GM15510 (cell line): ENCODE results near the gene ATP2A1.

Experiments
- POLR2A ChIP-seq: IDR thresholded peaks from 3 replicates; pipeline ENCODE4 v1.6.1; 2011; ENCODE audit warnings: borderline replicate concordance; ENCODE audit not compliant: insufficient read length; ENCODE audit errors: extremely low read depth

ATP2A1 gene

GRCh38 chr16:28873543-28874201 is 4.6 kb upstream of the ATP2A1 start:
- TF ChIP-seq POLR2A: no peak

DNA sequence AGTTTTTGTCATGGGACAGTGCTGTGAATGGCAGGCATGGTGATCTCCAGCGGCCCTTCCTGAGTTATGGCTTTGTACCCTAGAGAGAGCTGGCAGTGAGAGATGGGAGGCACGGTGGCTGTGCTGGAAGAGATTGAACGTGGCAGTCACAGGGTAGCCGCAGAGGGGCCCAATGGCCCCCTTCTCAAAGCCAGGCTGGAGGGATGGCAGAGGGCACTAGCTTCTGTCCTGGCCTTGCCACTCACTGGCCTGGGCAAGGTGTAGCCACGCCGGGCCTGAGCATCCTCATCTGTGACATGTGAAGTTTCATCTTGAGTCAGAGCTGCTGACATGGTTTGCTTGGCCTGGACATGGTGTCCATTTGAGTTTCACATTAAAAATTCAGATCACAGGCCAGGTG is 3.9 kb upstream of the ATP2A1 start:
- TF ChIP-seq POLR2A: no peak

DNA sequence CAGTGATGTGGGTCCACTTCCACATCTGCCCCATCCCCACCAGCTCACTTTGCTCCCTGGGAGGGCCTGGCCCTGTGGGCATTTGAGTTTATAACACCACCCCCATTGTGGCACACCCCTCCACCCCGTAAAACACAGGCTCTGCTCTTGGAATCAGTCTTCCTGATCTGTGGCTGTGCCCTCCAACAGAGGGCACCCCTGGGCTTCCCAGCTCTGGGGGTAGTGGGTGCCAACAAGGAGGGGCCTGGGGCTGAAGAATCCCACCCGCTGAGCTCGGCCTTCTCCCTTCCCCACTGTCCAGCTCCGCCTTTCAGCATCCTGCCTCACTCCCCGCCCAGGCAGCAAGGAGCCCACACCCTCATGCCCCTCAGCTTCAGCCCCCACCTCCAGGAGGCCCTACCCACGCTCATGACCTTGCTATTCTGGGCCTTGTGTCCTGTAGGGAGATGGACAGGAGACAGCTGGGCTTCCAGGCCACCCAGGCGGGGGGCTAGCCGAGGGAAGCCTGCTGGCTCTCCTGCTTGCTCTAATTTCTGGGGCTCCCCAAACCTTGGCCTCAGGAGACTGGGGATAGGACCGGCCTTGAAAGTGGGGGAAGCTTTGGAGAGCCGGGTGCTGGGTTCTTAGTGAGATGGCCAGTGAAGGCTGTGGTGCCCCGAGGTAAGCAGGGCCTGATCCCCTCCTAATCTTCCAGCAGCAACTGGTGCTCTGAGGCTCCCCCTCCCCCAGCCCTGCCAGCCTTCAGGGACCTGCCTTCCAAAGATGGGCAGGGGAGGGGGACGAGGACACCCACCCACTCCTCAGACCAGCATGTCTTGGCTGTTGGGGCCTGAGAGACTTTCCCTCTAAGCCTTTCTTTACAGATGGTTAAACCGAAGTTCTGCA is 2.9 kb upstream of the ATP2A1 start:
- no peak for TF ChIP-seq POLR2A

- no peak for TF ChIP-seq POLR2A
These were observed 2.1 kb upstream of the ATP2A1 start for GRCh38 chr16:28876019-28876659.

DNA sequence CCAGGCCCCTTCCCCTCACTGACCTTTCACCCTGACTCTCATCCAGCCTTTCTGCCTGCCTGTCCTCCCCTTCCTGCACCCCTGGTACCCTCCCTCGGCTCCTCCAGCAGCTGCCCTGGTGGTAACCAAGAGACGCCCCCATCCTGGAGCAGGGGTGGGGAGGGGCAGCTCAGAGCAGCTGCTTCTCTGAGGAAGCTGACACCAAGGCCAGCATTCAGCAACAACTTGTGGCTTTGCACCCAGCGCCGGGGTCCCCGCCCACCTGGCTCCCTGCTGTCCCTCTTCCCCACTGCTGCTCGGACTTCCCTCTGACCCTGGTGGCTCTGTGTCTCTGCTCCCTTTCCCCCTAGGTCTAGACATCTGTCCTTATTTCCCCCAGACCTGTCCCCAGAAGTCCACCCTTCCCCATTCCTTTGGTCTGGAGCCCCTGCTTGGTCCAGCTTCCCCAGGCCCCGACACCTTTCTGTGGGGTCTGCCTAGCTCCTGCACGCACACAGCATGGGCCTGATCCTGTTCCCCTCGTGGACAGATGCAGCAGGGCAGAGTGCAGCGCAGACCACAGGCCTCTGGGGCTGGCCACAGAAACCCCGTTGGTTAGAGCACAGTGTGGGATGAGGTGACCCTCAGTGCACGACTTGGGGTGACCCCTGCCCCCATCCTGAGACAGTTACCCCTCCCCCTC is 1.2 kb upstream of the ATP2A1 start:
- no peak for TF ChIP-seq POLR2A

GRCh38 chr16:28877655-28878000 is 660 bp upstream of the ATP2A1 start:
- no peak for TF ChIP-seq POLR2A

- no peak for TF ChIP-seq POLR2A
These were observed 1.1 kb downstream of the ATP2A1 start for GRCh38 chr16:28879261-28879840.

- peak; percentile 80 for TF ChIP-seq POLR2A
These were observed 1.7 kb downstream of the ATP2A1 start for GRCh38 chr16:28879841-28880588.

GRCh38 chr16:28880589-28880915 is 2.3 kb downstream of the ATP2A1 start:
- TF ChIP-seq POLR2A: no peak

- TF ChIP-seq POLR2A: no peak
These were observed 2.7 kb downstream of the ATP2A1 start for GRCh38 chr16:28880955-28881354.

- TF ChIP-seq POLR2A: no peak
These were observed 4.4 kb downstream of the ATP2A1 start for GRCh38 chr16:28882551-28883160.

DNA sequence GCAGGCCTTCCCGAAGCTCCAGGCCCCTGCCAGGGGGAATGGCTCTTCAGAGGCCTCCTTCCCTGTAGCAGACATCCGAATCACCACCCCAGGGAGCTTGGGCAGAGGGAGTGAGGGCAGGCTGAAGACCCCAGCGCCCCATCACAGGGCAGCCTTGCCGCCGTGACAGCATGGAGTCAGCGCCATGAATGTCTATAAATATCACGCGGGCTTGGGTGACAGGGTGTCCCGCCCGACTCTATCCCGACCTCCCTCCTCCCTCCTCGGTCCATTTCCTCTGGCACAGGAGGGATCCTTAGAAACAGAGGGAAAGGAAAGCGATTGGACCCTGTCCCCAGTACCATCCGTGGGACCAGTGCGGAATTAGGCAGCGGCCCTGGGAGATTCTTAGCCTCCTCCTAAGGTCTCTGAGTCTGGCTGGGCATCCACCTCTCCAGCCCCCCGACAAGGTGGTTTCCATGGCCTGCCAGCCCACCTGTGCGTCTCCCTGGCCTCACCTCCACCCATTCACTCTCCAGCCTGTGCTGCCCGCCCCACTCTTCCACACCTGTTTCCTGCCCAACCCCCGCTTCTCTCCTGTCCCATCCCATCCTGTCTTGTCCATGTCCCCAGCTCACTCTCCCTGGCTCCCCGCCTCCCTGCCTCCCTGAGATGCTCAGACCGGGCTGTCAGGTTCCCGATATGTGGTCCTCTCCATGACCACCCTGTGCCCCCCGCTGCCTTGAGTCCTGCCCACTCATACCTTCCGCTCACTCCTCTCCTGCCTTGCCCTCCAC is 5.1 kb downstream of the ATP2A1 start:
- TF ChIP-seq POLR2A: no peak

- TF ChIP-seq POLR2A: no peak
These were observed 5.8 kb downstream of the ATP2A1 start for GRCh38 chr16:28884045-28884444.

DNA sequence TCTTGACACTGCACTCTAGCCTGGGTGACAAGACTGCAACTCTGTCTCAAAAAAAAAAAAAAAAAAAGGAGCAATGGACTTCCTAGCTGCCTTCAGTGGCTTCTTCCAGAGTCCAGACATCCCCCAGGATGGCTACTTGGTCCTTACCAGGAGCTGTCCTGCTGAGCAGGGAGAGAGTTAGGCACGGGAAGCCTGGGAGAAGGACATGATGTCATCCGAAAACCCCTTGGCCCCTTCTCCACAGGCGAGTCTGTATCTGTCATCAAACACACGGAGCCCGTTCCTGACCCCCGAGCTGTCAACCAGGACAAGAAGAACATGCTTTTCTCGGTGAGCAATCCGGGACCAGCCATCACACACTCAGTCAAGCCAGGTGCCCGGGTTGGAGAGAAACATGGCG is 8.7 kb downstream of the ATP2A1 start:
- TF ChIP-seq POLR2A: no peak
